NCI-H524 treated with DMSO at 0.1 percent for 48 hours (cell line): Measurements from ENCODE around the gene DNASE1L3.
"Not testable (repeated sequence)": the region's sequence is repeated elsewhere in the genome, so short reads cannot be mapped to it uniquely, and the experiment has no call there.

Experiments
- DNase-seq: peaks from one replicate; lab custom pipeline; 2025; lab: John Stamatoyannopoulos, UW

Gene DNASE1L3

DNA sequence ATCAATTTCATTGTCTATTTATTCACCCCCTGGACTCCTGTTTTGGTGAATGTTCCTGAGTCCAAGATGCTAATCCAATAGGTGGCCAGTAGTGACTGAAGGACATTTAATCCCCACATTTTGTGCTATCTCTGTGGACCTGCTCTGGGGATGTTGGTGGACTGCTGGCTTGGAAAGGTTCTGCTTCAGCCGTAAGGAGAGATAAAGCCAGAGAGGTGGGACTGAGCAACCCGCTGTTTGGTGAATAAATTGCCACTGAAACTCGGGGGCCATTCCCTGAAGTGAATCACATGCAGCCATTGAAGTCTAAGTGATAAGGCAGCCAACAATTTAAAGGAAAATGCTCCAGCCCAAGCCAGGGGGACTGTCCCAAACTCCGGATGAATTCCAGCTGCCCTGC, 25.2 kb upstream of the DNASE1L3 start:
- DNase-seq, result no peak

DNA sequence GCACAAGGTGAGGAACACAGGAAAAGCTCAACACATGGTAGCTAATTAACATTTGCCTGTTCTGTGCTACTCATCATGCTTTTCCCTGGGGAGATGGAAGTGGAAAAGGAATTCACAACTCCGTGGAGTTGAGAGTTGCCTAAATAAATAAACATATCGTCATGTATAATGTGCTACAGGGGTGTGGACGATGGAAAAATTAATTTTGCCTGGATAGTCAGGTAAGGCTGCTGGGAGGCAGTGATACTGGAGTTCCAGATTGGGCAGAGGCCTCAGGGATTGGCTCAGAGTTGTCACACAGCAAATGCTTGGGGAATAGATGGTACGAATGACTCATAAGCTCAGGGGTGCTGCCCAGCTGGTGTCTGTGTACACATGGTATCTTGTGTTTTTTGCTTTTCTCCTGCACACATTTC, 23.8 kb upstream of the DNASE1L3 start:
- no peak for DNase-seq

- peak; percentile 7 for DNase-seq
Measured at GRCh38 chr3:58231666-58232065, 20.9 kb upstream of the DNASE1L3 start.

GRCh38 chr3:58230876-58231552, 20.2 kb upstream of the DNASE1L3 start:
- no peak for DNase-seq

GRCh38 chr3:58227933-58228332, 17.2 kb upstream of the DNASE1L3 start:
- DNase-seq, result not testable (repeated sequence)

DNA sequence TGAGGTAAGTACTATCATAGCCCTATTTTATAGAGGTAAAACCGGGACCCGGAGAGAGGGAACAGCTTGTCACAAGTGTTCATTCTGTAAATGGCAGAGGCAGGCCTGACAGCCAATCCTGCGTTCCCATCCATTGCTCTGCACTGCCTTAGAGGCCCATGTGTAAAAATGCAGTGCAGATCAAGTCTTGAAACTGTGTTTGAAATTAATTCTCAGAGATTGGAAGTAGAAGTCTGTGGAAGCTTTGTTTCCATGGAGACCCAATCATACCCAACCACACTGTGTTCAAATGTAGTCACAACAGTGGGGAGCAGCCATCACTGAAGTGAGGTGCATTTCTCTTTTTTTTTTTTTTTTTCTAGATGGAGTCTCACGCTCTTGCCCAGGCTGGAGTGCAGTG, 13.1 kb upstream of the DNASE1L3 start:
- no peak for DNase-seq

GRCh38 chr3:58222161-58222724, 11.5 kb upstream of the DNASE1L3 start:
- DNase-seq, result no peak

GRCh38 chr3:58218904-58219303, 8.1 kb upstream of the DNASE1L3 start:
- DNase-seq, result no peak

DNA sequence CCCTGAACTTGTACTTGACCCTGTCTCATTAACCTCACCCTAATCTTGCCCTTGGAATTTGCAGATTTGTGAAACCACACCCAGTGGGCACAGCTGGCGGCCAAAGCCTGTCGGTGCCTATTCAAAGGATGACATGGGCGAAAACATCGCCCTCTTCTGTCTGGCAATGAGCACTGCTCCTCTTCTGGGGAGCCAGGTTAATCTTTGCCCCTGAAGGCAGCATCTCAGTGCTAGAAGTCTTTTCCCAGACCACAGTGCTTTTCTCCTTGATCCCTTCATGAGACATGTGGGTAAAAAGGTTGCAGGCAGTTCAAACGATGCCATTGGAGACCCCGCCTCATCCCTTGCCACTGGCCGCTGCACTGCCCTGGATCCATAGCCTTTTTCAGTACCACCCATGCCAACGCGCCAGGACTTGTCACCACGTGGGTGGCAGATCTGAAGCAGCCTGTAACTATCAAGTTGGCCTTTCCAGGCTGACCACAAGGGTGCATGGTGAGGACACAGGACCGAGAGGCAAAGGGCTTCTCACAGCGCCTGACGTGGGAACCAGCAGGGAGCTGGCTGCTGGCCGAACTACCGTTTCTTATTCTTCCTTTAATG, 6.5 kb upstream of the DNASE1L3 start:
- DNase-seq, result peak; percentile 26

DNA sequence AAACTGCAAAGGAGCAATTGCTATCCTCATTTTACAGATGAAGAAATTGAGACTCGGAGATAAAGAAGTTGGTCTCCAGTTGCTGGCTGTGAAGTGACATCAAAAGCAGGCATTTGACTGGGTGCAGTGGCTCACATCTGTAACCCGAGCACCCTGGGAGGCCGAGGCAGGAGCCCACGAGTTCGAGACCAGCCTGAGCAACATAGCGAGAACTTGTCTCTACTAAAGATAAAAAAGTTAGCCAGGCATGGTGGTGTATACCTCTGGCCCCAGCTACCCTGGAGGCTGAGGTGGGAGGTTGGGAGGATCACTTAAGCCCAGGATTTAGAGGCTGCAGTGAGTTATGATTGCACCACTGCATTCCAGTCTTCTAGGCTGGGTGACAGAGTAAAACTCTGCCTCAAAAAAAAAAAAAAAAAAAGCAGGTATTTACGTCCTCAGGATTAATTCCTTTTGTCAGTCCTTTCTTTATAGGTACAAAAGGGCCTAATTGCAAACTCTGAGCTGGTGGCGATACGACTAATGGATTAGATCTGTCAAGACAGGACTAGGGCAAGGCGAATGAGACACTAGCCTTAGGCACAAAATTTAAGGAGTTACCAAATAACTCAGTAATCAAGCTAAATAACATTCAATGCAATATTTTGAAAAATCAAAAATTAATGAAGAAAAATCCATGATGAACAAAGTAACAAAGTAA, 5.9 kb upstream of the DNASE1L3 start:
- no peak for DNase-seq

DNA sequence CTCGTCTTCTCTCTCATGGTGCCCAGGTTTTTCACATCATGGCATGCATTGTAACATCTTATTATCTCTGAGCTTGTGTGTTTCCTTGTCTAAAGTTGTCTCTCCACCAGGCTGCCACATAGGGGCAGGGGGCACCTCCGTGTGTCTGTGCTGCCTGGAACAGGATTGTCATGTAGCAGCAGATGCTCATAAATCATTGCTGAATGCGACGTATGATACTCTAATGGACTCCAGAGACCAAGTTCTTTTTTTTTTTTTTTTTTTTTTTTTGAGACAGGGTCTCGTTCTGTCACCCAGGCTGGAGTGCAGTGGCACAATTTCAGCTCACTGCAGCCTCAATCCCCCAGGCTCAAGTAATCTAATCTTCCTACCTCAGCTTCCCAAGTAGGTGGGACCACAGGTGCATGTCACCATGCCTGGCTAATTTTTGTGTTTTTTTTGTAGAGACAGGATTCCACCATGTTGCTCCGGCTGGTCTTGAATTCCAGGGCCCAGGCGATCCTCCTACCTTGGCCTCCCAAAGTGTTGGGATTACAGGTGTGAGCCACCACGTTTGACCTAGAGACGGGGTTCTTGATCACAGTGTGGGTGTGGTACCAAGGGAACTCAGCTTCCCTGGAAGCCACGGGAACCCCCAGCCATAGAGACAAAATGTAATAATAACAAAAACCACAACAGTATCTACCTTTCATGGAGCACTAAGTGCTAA, 4.7 kb upstream of the DNASE1L3 start:
- no peak for DNase-seq

DNA sequence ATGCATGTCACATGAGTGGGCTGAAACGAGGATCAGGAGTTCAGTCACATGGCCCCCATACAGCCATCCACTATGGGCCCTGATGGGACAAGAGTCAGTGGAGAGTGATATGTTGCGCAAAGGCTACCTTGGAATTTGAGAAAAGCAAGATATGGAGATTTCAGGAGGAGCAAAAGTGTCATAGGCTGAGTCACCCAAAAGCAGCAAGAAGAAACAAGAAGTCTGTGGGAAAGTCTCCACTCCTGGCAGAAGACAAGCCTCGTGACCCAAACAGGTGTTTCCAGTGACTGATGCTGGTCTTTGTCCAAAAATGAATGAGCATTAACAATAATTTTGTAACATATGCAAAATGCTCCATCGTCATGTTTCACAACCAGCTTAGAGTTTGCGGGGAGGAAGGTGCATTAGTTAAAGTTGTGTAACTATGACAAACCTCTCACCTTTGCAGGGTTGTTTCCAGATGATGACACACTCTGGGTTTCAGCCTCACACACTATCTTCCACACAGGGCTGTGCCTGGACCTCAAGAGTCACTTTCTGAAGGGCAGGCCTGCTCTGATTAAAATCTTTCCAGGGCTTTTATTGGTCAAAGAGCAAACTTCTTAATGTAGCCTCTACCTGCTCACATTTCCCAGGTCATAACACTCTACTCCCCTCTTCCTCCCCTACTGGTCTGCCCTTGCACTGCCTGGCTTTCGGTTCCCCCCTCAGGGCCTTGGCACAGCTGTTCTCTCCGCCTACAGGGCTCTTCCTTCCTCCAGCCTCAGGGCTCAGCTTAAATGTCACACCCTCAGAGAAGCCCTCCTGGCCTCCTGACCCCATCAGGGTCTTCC, 3.9 kb upstream of the DNASE1L3 start:
- DNase-seq, result no peak

DNA sequence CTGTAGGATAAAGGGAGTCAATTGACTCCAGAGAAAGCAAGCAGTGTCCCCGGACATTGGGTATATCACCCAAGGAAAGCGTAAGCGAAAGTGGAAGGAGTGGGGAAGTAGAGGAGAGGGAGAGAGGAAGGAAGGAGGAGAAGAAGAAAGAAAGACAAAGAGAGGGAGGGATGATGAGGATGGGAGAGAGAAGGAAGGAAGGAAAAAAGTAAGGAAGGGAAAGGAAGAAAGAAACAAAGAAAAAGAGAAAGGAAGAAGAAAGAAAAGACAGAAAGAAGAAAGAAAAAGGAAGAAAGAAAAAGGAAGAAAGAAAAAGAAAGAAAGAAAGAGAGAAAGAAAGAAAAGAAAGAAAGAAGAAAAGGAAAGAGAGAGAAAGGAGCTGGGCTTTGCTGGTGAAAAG, 839 bp downstream of the DNASE1L3 start:
- DNase-seq, result no peak

- DNase-seq, result no peak
Measured at GRCh38 chr3:58207954-58208353, 2.8 kb downstream of the DNASE1L3 start.

DNA sequence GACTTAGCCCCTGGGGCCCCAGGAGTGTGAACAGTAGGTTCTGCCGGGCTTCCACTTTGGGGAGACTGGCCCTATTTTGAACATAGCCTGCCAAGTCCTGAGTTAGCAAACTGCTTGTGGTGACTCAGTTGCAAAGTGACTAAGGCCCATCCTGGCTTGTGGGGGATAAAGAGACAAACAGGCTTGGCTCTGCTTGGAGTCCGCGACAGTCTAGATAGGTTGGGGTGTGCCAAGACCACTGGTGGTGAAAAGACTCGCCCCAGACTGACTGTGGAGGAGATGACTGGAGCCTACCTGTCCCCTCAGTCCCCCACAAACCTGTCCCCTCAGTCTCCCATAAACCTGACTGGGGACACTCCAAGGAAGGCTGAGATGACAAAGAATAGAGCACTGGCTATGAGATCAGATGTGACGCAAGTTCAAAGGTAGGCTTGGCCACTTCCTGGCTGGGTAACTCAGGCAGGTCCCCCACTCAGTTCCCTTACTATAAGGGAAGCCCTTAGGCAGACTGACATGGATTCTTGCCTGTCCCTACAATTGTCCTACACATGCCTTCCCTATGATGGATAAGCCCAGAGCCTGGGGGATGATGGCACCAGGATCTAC, 4.3 kb downstream of the DNASE1L3 start:
- no peak for DNase-seq

DNA sequence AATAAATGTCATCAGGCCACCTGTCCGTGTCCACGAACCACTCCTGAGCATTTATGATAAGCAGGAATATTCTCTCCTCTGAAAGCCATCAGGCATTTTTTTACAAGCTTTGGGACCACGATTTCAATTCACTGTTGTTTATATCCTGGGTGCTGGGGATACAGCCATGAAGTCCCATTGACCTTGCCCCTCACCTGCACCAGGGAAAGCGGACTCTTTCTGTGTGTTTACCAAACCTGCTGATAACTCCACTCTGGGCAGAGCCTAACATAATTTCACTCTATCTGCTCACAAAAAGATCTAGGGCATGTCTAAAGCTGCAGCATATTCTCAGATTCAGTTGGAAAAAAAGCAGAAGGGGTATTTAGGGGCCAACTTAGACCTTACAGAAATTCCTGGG, 4.8 kb downstream of the DNASE1L3 start:
- no peak for DNase-seq

- DNase-seq, result no peak
Measured at GRCh38 chr3:58204720-58205119, 6.1 kb downstream of the DNASE1L3 start.

- DNase-seq, result no peak
Measured at GRCh38 chr3:58203541-58203940, 7.2 kb downstream of the DNASE1L3 start.

- peak; percentile 22 for DNase-seq
Measured at GRCh38 chr3:58202917-58203360, 7.8 kb downstream of the DNASE1L3 start.

DNA sequence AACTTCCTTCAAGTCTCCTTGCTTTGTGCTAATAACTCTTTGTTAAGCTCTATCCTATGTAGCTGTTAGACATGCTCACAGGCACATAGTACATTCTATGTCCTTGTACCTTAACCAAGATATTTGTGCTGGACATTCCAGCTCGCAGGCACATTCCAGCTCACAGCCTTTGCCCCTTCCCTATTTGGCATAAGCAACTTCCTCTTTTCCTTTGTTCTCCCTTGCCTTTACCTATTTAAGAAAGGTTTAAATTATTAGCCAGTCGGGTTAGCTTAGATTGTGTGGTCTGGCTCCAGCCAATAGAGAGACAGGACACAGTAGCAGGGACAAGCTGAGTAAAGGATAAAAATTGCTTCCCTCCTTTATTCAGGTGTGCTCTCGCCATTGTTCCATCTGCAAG, 9.3 kb downstream of the DNASE1L3 start:
- not testable (repeated sequence) for DNase-seq

- DNase-seq, result no peak
Measured at GRCh38 chr3:58200846-58201355, 9.9 kb downstream of the DNASE1L3 start.
